ENCODE measurements around the gene PARP16.
A peak's percentile ranks its signal among the peaks of the same experiment; 100 is the strongest.

PARP16 gene

DNA sequence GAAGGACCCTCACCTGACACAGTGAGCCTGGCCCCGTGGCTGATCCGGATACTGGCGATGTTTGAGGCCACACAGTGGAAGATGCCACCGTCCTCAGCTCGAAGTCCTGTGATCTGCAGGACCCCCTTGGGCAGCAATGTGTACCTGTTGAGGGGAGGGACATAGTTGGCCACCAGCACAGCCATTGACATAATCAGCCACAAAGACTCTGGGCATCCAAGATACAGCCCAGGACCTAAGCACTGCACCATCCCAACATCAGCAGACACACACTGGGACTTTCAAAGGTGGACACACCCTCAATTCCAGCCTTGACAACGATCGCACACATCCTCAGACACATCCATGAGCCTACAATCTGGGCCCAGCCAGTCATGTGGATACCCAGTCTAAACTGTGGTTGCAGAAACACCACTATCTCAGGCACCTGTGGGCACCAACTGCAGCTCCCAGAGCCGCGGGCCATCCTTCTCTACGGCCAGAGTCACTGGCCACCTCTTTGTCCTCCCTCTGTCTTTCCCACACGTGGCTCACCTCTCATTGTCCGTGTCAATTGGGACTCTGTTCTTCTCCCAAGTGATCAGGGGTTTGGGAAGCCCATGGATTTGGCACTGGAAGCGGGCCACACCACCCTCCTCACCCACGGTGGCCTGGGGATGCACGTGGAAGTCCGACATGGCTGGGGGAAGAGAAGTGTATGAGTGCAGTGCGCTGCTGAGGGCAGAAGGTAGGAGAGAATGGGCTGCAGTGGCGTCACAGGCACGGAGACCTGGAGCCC is 48.8 kb upstream of the PARP16 start:
- no peak overlapping the region for H3K27ac ChIP-seq (ENCODE audit: extremely low read depth, low read depth, low read length)
- TF ChIP-seq, protein P1, sequence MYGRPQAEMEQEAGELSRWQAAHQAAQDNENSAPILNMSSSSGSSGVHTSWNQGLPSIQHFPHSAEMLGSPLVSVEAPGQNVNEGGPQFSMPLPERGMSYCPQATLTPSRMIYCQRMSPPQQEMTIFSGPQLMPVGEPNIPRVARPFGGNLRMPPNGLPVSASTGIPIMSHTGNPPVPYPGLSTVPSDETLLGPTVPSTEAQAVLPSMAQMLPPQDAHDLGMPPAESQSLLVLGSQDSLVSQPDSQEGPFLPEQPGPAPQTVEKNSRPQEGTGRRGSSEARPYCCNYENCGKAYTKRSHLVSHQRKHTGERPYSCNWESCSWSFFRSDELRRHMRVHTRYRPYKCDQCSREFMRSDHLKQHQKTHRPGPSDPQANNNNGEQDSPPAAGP (tag by site-specific recombination; IDR thresholded peaks at IDR 0.05), result no peak
- TF ChIP-seq ZBTB17 (tag by site-specific recombination; IDR thresholded peaks at IDR 0.05), result 0 out of 2 replicates have a peak, but pooled peaks have one; percentile 20
- no peak for TF ChIP-seq ZNF121 (tag by site-specific recombination; IDR thresholded peaks at IDR 0.05)
- no peak for TF ChIP-seq ZFP41 (tag by site-specific recombination; IDR thresholded peaks at IDR 0.05; ENCODE audit: borderline replicate concordance)
- TF ChIP-seq, protein P2, sequence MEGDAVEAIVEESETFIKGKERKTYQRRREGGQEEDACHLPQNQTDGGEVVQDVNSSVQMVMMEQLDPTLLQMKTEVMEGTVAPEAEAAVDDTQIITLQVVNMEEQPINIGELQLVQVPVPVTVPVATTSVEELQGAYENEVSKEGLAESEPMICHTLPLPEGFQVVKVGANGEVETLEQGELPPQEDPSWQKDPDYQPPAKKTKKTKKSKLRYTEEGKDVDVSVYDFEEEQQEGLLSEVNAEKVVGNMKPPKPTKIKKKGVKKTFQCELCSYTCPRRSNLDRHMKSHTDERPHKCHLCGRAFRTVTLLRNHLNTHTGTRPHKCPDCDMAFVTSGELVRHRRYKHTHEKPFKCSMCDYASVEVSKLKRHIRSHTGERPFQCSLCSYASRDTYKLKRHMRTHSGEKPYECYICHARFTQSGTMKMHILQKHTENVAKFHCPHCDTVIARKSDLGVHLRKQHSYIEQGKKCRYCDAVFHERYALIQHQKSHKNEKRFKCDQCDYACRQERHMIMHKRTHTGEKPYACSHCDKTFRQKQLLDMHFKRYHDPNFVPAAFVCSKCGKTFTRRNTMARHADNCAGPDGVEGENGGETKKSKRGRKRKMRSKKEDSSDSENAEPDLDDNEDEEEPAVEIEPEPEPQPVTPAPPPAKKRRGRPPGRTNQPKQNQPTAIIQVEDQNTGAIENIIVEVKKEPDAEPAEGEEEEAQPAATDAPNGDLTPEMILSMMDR (tag by site-specific recombination; IDR thresholded peaks at IDR 0.05), result no peak
- TF ChIP-seq ZNF157 (tag by site-specific recombination; IDR thresholded peaks at IDR 0.05), result no peak
- peak; percentile 60 for TF ChIP-seq SCRT2 (tag by site-specific recombination; IDR thresholded peaks at IDR 0.05)
- no peak for TF ChIP-seq EGR2 (tag by site-specific recombination; IDR thresholded peaks at IDR 0.05; ENCODE audit: low read depth)
- ChIA-PET CTCF (interaction anchor here (1.1 to 4.1 kb wide), 3 partner anchors 14 to 50 kb away, joined by 3 to 20 read pairs (median 4); no protein-coding TSS in a partner anchor), POLR2A (interaction anchor here (0.6 kb wide), 1 partner anchor 10 kb away, joined by 5 read pairs; no protein-coding TSS in a partner anchor)
- H3K4me3 ChIP-seq (ENCODE audit: low read depth, low read length), result no peak overlapping the region
- H3K4me1 ChIP-seq (ENCODE audit: control insufficient read depth, insufficient read depth, low read length), result peaks cover 4% of the 10 kb centered on the region
- H3K36me3 ChIP-seq (ENCODE audit: control insufficient read depth in 2 of 2, insufficient read depth in 1 of 2, low read length in 2 of 2), result no peaks in the 10 kb centered on the region
- H3K9me3 ChIP-seq (ENCODE audit: control insufficient read depth, insufficient read depth, low read depth, low read length), result no peaks in the 10 kb centered on the region

DNA sequence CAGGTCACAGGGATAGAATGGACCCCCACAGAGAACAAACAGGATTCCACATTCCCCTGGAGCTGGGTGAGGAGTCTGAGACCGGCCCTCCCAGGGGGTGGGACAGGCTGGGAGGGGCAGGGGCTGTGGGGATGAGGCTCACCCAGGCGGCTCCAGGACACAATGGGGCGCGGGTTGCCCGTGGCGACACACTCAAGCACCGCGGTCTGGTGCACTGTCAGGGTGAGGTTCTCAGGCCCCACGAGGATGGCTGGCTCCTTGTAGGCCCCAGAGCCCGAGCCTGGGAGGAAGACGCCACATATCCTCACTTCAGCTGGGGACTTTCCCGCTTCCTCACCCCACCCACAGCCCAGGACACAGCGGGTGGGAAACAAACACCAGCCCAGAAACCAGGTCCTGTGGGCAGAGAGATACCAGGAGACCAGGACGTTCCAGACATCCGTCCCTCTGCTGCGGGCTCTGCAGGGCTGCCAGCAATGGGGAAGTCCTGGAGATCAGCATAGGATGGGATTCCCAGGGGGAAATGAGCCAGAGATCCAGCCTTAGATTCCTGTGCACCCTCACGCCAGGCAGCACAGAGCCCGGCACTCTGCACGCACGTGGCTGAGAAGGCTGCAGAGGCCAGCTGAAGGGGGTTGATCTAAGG is 48.0 kb upstream of the PARP16 start:
- Histone ChIP-seq H3K4me1 (ENCODE audit: control insufficient read depth, insufficient read depth, low read length) (peaks cover 4% of the 10 kb centered on the region), H3K27ac (ENCODE audit: extremely low read depth, low read depth, low read length) (no peak overlapping the region), H3K4me3 (ENCODE audit: low read depth, low read length) (no peak overlapping the region), H3K36me3 (ENCODE audit: control insufficient read depth in 2 of 2, insufficient read depth in 1 of 2, low read length in 2 of 2) (no peaks in the 10 kb centered on the region), H3K9me3 (ENCODE audit: control insufficient read depth, insufficient read depth, low read depth, low read length) (no peaks in the 10 kb centered on the region)
- ChIA-PET CTCF (interaction anchor here (0.6 to 1.6 kb wide), 5 partner anchors 14 to 51 kb away, joined by 3 to 5 read pairs (median 4); no protein-coding TSS in a partner anchor), POLR2A (interaction anchor here (0.6 kb wide), 1 partner anchor 9 kb away, joined by 5 read pairs; no protein-coding TSS in a partner anchor)
- TF ChIP-seq, protein P3, sequence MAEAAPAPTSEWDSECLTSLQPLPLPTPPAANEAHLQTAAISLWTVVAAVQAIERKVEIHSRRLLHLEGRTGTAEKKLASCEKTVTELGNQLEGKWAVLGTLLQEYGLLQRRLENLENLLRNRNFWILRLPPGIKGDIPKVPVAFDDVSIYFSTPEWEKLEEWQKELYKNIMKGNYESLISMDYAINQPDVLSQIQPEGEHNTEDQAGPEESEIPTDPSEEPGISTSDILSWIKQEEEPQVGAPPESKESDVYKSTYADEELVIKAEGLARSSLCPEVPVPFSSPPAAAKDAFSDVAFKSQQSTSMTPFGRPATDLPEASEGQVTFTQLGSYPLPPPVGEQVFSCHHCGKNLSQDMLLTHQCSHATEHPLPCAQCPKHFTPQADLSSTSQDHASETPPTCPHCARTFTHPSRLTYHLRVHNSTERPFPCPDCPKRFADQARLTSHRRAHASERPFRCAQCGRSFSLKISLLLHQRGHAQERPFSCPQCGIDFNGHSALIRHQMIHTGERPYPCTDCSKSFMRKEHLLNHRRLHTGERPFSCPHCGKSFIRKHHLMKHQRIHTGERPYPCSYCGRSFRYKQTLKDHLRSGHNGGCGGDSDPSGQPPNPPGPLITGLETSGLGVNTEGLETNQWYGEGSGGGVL (tag by site-specific recombination; IDR thresholded peaks at IDR 0.05), result 0 out of 2 replicates have a peak, but pooled peaks have one; percentile 19
- no peak for TF ChIP-seq ZNF214 (tag by site-specific recombination; IDR thresholded peaks at IDR 0.05; ENCODE audit: borderline replicate concordance)
- peak; percentile 86 for TF ChIP-seq ZIC2 (tag by site-specific recombination; IDR thresholded peaks at IDR 0.05)
- peak; percentile 71 for TF ChIP-seq ZNF600 (tag by site-specific recombination; IDR thresholded peaks at IDR 0.05)
- TF ChIP-seq MYNN (tag by site-specific recombination; IDR thresholded peaks at IDR 0.05; ENCODE audit: borderline replicate concordance), result no peak
- TF ChIP-seq ZNF529 (tag by site-specific recombination; IDR thresholded peaks at IDR 0.05; ENCODE audit: insufficient replicate concordance), result no peak
- TF ChIP-seq ZNF221 (tag by site-specific recombination; IDR thresholded peaks at IDR 0.05; ENCODE audit: borderline replicate concordance), result no peak
- TF ChIP-seq ZNF140 (tag by site-specific recombination; IDR thresholded peaks at IDR 0.05), result no peak
- TF ChIP-seq, protein P1 (tag by site-specific recombination; IDR thresholded peaks at IDR 0.05), result 0 out of 2 replicates have a peak, but pooled peaks have one; percentile 15
- no peak for TF ChIP-seq GFI1B (tag by site-specific recombination; IDR thresholded peaks at IDR 0.05)
- TF ChIP-seq ZNF341 (tag by site-specific recombination; IDR thresholded peaks at IDR 0.05; ENCODE audit: low read depth), result no peak
- TF ChIP-seq ZSCAN30 (tag by site-specific recombination; IDR thresholded peaks at IDR 0.05), result no peak
- TF ChIP-seq, protein P4, sequence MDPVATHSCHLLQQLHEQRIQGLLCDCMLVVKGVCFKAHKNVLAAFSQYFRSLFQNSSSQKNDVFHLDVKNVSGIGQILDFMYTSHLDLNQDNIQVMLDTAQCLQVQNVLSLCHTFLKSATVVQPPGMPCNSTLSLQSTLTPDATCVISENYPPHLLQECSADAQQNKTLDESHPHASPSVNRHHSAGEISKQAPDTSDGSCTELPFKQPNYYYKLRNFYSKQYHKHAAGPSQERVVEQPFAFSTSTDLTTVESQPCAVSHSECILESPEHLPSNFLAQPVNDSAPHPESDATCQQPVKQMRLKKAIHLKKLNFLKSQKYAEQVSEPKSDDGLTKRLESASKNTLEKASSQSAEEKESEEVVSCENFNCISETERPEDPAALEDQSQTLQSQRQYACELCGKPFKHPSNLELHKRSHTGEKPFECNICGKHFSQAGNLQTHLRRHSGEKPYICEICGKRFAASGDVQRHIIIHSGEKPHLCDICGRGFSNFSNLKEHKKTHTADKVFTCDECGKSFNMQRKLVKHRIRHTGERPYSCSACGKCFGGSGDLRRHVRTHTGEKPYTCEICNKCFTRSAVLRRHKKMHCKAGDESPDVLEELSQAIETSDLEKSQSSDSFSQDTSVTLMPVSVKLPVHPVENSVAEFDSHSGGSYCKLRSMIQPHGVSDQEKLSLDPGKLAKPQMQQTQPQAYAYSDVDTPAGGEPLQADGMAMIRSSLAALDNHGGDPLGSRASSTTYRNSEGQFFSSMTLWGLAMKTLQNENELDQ (tag by site-specific recombination; IDR thresholded peaks at IDR 0.05; ENCODE audit: low read depth), result no peak
- TF ChIP-seq MZF1 (tag by site-specific recombination; IDR thresholded peaks at IDR 0.05; ENCODE audit: borderline replicate concordance), result no peak
- TF ChIP-seq ZEB2 (tag by site-specific recombination; IDR thresholded peaks at IDR 0.05), result no peak
- TF ChIP-seq EGR2 (tag by site-specific recombination; IDR thresholded peaks at IDR 0.05; ENCODE audit: low read depth), result peak; percentile 21; the same call in 1 of the 2 replicates
- TF ChIP-seq ZNF585B (tag by site-specific recombination; IDR thresholded peaks at IDR 0.05), result no peak
- peak; percentile 40 for TF ChIP-seq SP2 (tag by site-specific recombination; IDR thresholded peaks at IDR 0.05)
- peak; percentile 99 for TF ChIP-seq GLIS1 (tag by site-specific recombination; IDR thresholded peaks at IDR 0.05)
